CD14-positive monocyte (primary cell): ENCODE data around the gene FRS3. TPM values are rescaled to one million over a fixed set of nuclear protein-coding genes. Genes with fewer than 3 reads are reported as not detected.

Experiments
- DNase-seq, 3 donors: peaks; one replicate each; pipeline ENCODE4 v3.0.0-alpha.2; 2011 to 2022
- H2AFZ ChIP-seq: 2 replicates; pipeline ENCODE4 v1.6.0; 2012; ENCODE audit warnings: mild to moderate bottlenecking, low read depth, low read length, inconsistent platforms; ENCODE audit not compliant: insufficient read depth, poor library complexity, severe bottlenecking
- H3K27ac ChIP-seq, 2 donors: 1 replicate in 1 of 2; 2 replicates in 1 of 2; pipeline ENCODE4 v1.5.1; 2012 to 2013; ENCODE audit warnings: low read length in 2 of 2, control low read depth in 1 of 2, inconsistent platforms in 1 of 2, low read depth in 1 of 2, mild to moderate bottlenecking in 1 of 2
- H3K27me3 ChIP-seq, 2 donors: one replicate each; pipeline versions ENCODE4 v1.6.0 to v1.6.1; 2011 to 2013; ENCODE audit warnings: low read length in 2 of 2; ENCODE audit not compliant: control insufficient read depth in 2 of 2, insufficient read depth in 2 of 2
- H3K36me3 ChIP-seq, 2 donors: replicated peaks in 1 of 2; 1 replicate in 1 of 2; 2 replicates in 1 of 2; pipeline versions ENCODE4 v1.5.1 to v1.6.1; 2012 to 2013; ENCODE audit warnings: low read length in 2 of 2, control low read depth in 1 of 2, inconsistent platforms in 1 of 2, mild to moderate bottlenecking in 1 of 2; ENCODE audit not compliant: insufficient read depth in 2 of 2, control insufficient read depth in 1 of 2
- H3K4me1 ChIP-seq, 2 donors: 1 replicate in 1 of 2; 2 replicates in 1 of 2; pipeline versions ENCODE4 v1.5.1 to v1.6.1; 2012 to 2013; ENCODE audit warnings: low read length in 2 of 2, control low read depth in 1 of 2, inconsistent platforms in 1 of 2, mild to moderate bottlenecking in 1 of 2, moderate library complexity in 1 of 2; ENCODE audit not compliant: insufficient read depth in 2 of 2, control insufficient read depth in 1 of 2
- H3K4me2 ChIP-seq: replicated peaks from 2 replicates; pipeline ENCODE3; 2012; ENCODE audit warnings: low read length, moderate library complexity, mild to moderate bottlenecking; ENCODE audit not compliant: poor library complexity, severe bottlenecking; ENCODE audit errors: extremely low read depth
- H3K4me3 ChIP-seq, 3 experiments: fragments of 200-600 bp in 1 of 3; sonication (generic) in 1 of 3; replicated peaks in 1 of 3; 1 replicate in 2 of 3; 2 replicates in 1 of 3; pipeline ENCODE4 v1.5.1; 2011 to 2013; ENCODE audit warnings: low read length in 3 of 3, mild to moderate bottlenecking in 3 of 3, control low read depth in 2 of 3, low read depth in 2 of 3, inconsistent platforms in 1 of 3, moderate library complexity in 1 of 3
- H3K79me2 ChIP-seq: 2 replicates; pipeline ENCODE4 v1.6.0; 2012; ENCODE audit warnings: mild to moderate bottlenecking, control low read depth, inconsistent platforms, low read length, moderate library complexity; ENCODE audit not compliant: insufficient read depth
- H3K9ac ChIP-seq: 2 replicates; pipeline ENCODE4 v1.6.0; 2017; ENCODE audit warnings: low read length, mild to moderate bottlenecking; ENCODE audit not compliant: insufficient read depth, poor library complexity, severe bottlenecking
- H3K9me3 ChIP-seq, 2 donors: replicated peaks in 1 of 2; 1 replicate in 1 of 2; 2 replicates in 1 of 2; pipeline versions ENCODE4 v1.5.1 to v1.6.1; 2012 to 2013; ENCODE audit warnings: low read length in 2 of 2, control low read depth in 1 of 2; ENCODE audit not compliant: control insufficient read depth in 1 of 2, insufficient read depth in 1 of 2
- H4K20me1 ChIP-seq: 2 replicates; pipeline ENCODE4 v1.6.0; 2012; ENCODE audit warnings: mild to moderate bottlenecking, low read length, control low read depth, moderate library complexity; ENCODE audit not compliant: insufficient read depth
- H3K27ac Mint-ChIP-seq, 7 donors: one replicate each; pipeline ENCODE4 v1.8.0; 2020; ENCODE audit warnings: mild to moderate bottlenecking in 7 of 7, mixed read lengths in 7 of 7, moderate library complexity in 6 of 7, inconsistent platforms in 2 of 7
- H3K27me3 Mint-ChIP-seq, 3 donors: one replicate each; pipeline ENCODE4 v1.8.0; 2021 to 2022; ENCODE audit warnings: low read depth in 3 of 3, mild to moderate bottlenecking in 3 of 3, mixed read lengths in 3 of 3, moderate library complexity in 3 of 3, inconsistent platforms in 1 of 3
- H3K36me3 Mint-ChIP-seq, 2 donors: one replicate each; pipeline ENCODE4 v1.8.0; 2020; ENCODE audit warnings: mixed read lengths in 2 of 2, inconsistent platforms in 1 of 2, mild to moderate bottlenecking in 1 of 2
- H3K4me1 Mint-ChIP-seq: one replicate; pipeline ENCODE4 v1.8.0; 2020; ENCODE audit warnings: mild to moderate bottlenecking, mixed read lengths
- H3K4me3 Mint-ChIP-seq, 2 donors: one replicate each; pipeline ENCODE4 v1.8.0; 2020; ENCODE audit warnings: mild to moderate bottlenecking in 2 of 2, mixed read lengths in 2 of 2, moderate library complexity in 1 of 2
- H3K9me3 Mint-ChIP-seq, 7 donors: one replicate each; pipeline ENCODE4 v1.8.0; 2020 to 2022; ENCODE audit warnings: mixed read lengths in 7 of 7, mild to moderate bottlenecking in 6 of 7, moderate library complexity in 6 of 7, inconsistent platforms in 2 of 7
- CTCF ChIP-seq: fragments of 200-600 bp; IDR thresholded peaks from one replicate; pipeline ENCODE4 v1.8.0; 2022; ENCODE audit warnings: antibody characterized with exemption, mild to moderate bottlenecking
- WGBS: methylation state at CpG from one replicate; pipeline ENCODE4 v1.1.5; 2013; ENCODE audit warnings: missing lambda C conversion rate; ENCODE audit not compliant: insufficient coverage; 5-methylcytosine and 5-hydroxymethylcytosine counted together
- intact Hi-C, 2 donors: fragments of 100-400 bp; cut with micrococcal nuclease; formaldehyde crosslinking; loops; one replicate each; pipeline versions ENCODE4 v1.15.0 to v1.15.1; 2023
- polyA plus RNA-seq, 3 donors: library from polyadenylated mRNA; depleted of rRNA in 1 of 3; unstranded in 2 of 3; stranded (reverse) in 1 of 3; fragments of 300-500 nt in 2 of 3; fragments of >200 nt in 1 of 3; fragmentation: Illumina TruSeq in 2 of 3; gene quantifications; 1 replicate in 2 of 3; 2 replicates in 1 of 3; pipeline ENCODE4 v1.2.3, GENCODE V29; 2012 to 2021

FRS3 gene
- polyA plus RNA-seq, 3 donors, result 1.3 to 7.0 (median 2.6) TPM

- WGBS, result 83% methylated on average over 1 of the region's 4 CpGs
- DNase-seq, result no peak
- Histone ChIP-seq H3K27me3 (no peaks in the 10 kb centered on the region), H3K9me3 (no peaks in the 10 kb centered on the region), H3K27ac (no peak overlapping the region), H3K79me2 (peaks cover 18% of the 10 kb centered on the region), H3K36me3 (peaks cover 28 to 63% of the 10 kb centered on the region in 2 donors), H4K20me1 (peaks cover 9% of the 10 kb centered on the region), H3K4me1 (peaks cover 3 to 22% of the 10 kb centered on the region in 2 donors), H3K4me2 (no peak overlapping the region), H3K4me3 (no peak overlapping the region), H3K9ac (no peak overlapping the region), H2AFZ (no peak overlapping the region)
- Mint-ChIP-seq H3K4me3 (no peak overlapping the region), H3K4me1 (peaks cover 4% of the 10 kb centered on the region), H3K9me3 (no peaks in the 10 kb centered on the region), H3K36me3 (peaks cover 47 to 62% of the 10 kb centered on the region in 2 donors), H3K27ac (peak overlapping the region in 2 of 7 donors; percentile 13 to 32), H3K27me3 (peaks cover 0 to 2% (median 0%) of the 10 kb centered on the region in 3 donors)
- intact Hi-C loops, result no loop called here
- no peak for TF ChIP-seq CTCF
These were observed 12.3 kb upstream of the FRS3 start for GRCh38 chr6:41791984-41792383.

- Histone ChIP-seq H3K9ac (no peak overlapping the region), H2AFZ (no peak overlapping the region), H3K9me3 (no peaks in the 10 kb centered on the region), H3K4me3 (no peak overlapping the region), H3K4me1 (peaks cover 3 to 28% of the 10 kb centered on the region in 2 donors), H4K20me1 (peaks cover 9% of the 10 kb centered on the region), H3K79me2 (peaks cover 23% of the 10 kb centered on the region), H3K27ac (no peak overlapping the region), H3K27me3 (no peaks in the 10 kb centered on the region), H3K4me2 (no peak overlapping the region), H3K36me3 (peaks cover 28 to 59% of the 10 kb centered on the region in 2 donors)
- H3K27me3 Mint-ChIP-seq, result peaks cover 0 to 2% (median 0%) of the 10 kb centered on the region in 3 donors
- intact Hi-C loops, result no loop called here
- peaks cover 45 to 55% of the 10 kb centered on the region in 2 donors for H3K36me3 Mint-ChIP-seq
- no peak for TF ChIP-seq CTCF
- DNase-seq, result no peak
- no peak overlapping the region for H3K4me3 Mint-ChIP-seq
- H3K27ac Mint-ChIP-seq, result no peak overlapping the region
- H3K9me3 Mint-ChIP-seq, result no peaks in the 10 kb centered on the region
- WGBS, result no CpG with 5 or more reads among the region's 1 CpG
- peaks cover 4% of the 10 kb centered on the region for H3K4me1 Mint-ChIP-seq
These were observed 11.6 kb upstream of the FRS3 start for GRCh38 chr6:41791305-41791704.
